ENCODE data around the gene CHST10.

CHST10 gene

DNA sequence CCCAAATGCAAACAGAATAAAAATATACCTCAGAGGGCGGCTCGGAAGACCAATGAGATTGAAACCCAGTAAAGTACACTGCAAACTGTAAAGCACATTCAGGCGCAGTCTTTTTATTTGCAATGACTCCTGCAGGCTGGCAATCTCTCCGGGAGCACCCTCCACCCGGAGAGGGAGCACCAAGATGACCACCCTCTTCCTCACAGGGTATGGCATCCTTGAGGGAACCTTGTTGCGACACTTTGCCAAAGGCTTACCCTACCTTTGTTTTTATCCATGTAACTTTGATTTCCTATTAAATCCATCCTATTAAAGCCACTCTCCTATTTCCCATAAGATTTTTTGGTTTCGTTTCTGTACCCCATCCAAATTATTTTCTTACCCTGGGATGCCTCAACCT, 16.2 kb downstream of the CHST10 start:
- Histone ChIP-seq H3K4me3 (ENCODE audit: low read depth, low read length) (no peak overlapping the region), H3K27me3 (no peaks in the 10 kb centered on the region), H3K36me3 (no peaks in the 10 kb centered on the region; the same call in 1 of the 2 replicates), H3K4me1 (no peaks in the 10 kb centered on the region), H3K9me3 (no peaks in the 10 kb centered on the region)
- TF ChIP-seq, protein P1, sequence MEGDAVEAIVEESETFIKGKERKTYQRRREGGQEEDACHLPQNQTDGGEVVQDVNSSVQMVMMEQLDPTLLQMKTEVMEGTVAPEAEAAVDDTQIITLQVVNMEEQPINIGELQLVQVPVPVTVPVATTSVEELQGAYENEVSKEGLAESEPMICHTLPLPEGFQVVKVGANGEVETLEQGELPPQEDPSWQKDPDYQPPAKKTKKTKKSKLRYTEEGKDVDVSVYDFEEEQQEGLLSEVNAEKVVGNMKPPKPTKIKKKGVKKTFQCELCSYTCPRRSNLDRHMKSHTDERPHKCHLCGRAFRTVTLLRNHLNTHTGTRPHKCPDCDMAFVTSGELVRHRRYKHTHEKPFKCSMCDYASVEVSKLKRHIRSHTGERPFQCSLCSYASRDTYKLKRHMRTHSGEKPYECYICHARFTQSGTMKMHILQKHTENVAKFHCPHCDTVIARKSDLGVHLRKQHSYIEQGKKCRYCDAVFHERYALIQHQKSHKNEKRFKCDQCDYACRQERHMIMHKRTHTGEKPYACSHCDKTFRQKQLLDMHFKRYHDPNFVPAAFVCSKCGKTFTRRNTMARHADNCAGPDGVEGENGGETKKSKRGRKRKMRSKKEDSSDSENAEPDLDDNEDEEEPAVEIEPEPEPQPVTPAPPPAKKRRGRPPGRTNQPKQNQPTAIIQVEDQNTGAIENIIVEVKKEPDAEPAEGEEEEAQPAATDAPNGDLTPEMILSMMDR (IDR thresholded peaks at IDR 0.05; ENCODE audit: low read depth, low read length): no peak
- DNase-seq: no peak

DNA sequence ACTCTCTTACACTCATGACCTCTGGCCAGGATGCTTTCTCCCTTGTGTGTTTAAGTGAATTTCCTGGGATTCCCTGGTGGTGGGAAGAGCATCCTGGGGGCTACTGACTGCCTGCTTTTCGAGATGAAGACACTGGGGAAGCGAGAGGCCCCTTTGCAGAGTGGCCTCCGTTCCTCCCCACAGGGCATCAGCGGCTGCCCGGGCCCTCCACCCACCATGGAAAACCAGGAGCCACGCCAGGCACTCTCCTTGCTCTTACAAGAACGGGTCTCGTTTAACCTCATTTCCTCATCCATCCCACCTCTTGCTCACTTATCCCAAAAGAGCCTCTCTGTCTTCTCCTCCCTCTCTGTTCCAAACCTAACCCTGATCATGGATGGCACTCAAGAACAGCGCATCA, 17.8 kb downstream of the CHST10 start:
- Histone ChIP-seq H3K4me3 (ENCODE audit: low read depth, low read length) (no peak overlapping the region), H3K36me3 (no peaks in the 10 kb centered on the region; the same call in 1 of the 2 replicates), H3K27me3 (no peaks in the 10 kb centered on the region), H3K4me1 (no peaks in the 10 kb centered on the region), H3K9me3 (no peaks in the 10 kb centered on the region)
- TF ChIP-seq, protein P1 (IDR thresholded peaks at IDR 0.05; ENCODE audit: low read depth, low read length): no peak
- DNase-seq: no peak

DNA sequence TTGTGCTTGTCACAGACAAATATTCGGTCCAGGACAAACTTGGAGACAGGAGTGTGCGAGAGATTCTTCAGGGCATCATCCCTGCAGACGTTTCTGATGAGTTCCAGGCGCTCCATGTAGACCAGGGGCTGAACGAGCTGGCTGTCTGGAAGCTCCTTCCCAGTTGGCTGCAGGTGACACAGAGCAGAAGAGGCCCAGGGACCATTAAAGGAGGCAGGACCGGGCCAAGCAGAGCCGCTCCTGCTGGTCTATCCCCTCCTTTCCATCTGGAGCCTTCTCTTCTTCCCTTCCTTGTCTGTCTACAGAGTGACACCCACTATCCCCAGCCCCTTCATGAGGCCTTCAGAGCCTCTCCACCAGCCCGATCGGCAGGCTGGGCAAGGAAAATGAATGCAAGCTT, 19.5 kb downstream of the CHST10 start:
- H3K4me3 ChIP-seq (ENCODE audit: low read depth, low read length): no peak overlapping the region
- H3K27me3 ChIP-seq: no peaks in the 10 kb centered on the region
- no peaks in the 10 kb centered on the region; the same call in 1 of the 2 replicates for H3K36me3 ChIP-seq
- no peak for DNase-seq
- H3K9me3 ChIP-seq: no peaks in the 10 kb centered on the region
- TF ChIP-seq, protein P1 (IDR thresholded peaks at IDR 0.05; ENCODE audit: low read depth, low read length): no peak
- no peaks in the 10 kb centered on the region for H3K4me1 ChIP-seq

DNA sequence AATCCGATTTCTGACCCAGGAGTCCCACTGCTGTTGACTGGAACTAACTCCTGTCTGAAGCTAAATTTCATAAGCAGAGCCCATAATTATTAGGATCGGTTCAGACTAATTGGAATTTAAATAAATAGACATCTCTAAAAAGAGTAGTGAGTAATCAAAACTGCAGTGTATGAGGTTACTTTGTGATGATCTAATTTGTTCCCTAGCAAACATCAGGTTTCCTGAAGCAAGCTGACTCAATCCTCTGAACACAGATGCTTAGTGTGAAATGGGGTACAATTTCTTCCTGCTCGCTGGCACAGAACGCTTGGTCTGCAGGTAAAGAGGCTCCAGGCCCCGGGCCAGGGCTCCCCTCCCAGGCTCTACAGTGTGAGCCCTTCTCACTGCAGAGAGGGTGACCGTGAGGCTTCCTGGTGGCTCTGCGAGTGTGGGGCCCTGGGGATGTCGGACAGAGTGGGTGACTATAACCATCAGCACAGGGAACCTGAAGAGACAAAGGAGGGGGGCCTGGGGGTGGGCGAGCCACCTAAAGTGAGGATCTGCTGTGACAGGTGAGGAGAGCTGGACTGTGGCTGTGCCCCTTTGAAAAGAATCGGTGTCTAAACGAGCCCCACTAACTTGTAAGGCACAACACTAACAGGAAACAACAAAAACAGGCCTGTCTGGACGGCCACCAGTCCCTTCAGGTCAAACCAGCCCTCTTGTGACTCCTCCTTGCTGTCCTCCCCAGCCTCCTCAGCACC, 20.2 kb downstream of the CHST10 start:
- no peaks in the 10 kb centered on the region for H3K27me3 ChIP-seq
- H3K4me3 ChIP-seq (ENCODE audit: low read depth, low read length): no peak overlapping the region
- no peaks in the 10 kb centered on the region for H3K4me1 ChIP-seq
- no peaks in the 10 kb centered on the region for H3K9me3 ChIP-seq
- no peaks in the 10 kb centered on the region; the same call in 1 of the 2 replicates for H3K36me3 ChIP-seq
- no peak for DNase-seq
- TF ChIP-seq, protein P1 (IDR thresholded peaks at IDR 0.05; ENCODE audit: low read depth, low read length): no peak

DNA sequence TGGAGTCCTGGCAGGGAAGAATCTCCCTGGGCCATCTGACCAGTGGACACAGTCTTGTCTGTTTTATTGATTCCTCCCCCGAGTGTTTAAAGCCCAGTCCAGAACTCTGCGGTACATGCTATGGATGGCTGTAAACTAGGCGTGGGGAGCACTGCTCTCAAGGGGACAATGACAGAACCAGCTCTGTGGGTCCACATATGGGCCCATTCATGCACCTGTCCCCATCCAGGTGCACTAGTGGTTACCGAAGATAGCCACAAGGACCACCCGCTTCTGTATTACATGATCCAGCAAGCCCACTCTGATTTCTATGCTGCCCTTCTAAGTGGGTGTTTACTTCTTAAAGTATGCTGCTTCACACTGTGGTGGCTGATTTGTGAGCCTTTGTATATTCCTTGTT, 21.0 kb downstream of the CHST10 start:
- Histone ChIP-seq H3K27me3 (no peaks in the 10 kb centered on the region), H3K4me3 (ENCODE audit: low read depth, low read length) (no peak overlapping the region), H3K9me3 (no peaks in the 10 kb centered on the region), H3K36me3 (no peaks in the 10 kb centered on the region; the same call in 1 of the 2 replicates), H3K4me1 (no peaks in the 10 kb centered on the region)
- DNase-seq: no peak
- TF ChIP-seq, protein P1 (IDR thresholded peaks at IDR 0.05; ENCODE audit: low read depth, low read length): no peak

DNA sequence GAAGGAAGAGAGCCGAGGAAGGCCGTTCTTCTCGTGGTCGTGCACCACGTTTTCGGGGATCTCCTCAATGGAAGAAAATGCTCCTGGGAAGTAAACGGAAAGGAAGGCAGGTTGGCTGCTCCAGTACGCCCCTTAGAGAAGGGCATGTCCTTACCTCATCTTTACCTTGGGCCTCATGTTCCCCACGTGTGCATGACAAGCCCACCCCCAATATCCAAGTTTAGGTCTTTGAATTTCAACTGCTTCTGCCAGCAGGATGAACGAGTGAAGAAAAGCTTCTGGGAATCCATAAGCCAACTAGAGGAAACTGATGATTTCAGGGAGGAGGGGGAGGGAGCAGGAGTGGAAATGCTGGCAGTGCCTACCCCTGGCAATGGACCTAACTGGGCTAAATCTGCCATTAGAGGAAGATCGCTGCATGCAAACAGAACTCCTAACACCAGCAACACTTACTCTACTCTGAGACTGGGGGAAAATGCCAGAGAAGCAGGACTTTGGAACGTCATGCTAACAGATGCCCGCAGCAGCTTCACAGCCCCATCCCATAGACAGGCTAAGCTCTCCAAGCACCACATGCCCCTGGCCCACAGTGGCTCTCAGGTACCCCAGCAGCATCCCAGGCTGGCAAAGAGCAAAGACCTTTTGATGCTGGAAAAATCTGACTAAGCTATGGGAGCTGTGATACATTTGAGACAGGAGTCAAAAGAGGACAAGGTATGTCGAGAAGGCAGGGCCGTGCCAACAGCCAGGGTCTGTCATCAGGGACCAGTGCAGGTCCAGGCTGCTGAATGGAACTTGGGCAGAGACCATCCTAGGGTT, 21.7 kb downstream of the CHST10 start:
- Histone ChIP-seq H3K4me3 (ENCODE audit: low read depth, low read length) (no peak overlapping the region), H3K27me3 (no peaks in the 10 kb centered on the region), H3K36me3 (no peaks in the 10 kb centered on the region), H3K4me1 (no peaks in the 10 kb centered on the region), H3K9me3 (no peaks in the 10 kb centered on the region)
- no peak for DNase-seq
- TF ChIP-seq, protein P1 (IDR thresholded peaks at IDR 0.05; ENCODE audit: low read depth, low read length): no peak
